Measurements from ENCODE around the gene OTUD7B.
A peak's percentile ranks its signal among the peaks of the same experiment; 100 is the strongest.
"Not testable (repeated sequence)": the region's sequence is repeated elsewhere in the genome, so short reads cannot be mapped to it uniquely, and the experiment has no call there.

Gene OTUD7B

DNA sequence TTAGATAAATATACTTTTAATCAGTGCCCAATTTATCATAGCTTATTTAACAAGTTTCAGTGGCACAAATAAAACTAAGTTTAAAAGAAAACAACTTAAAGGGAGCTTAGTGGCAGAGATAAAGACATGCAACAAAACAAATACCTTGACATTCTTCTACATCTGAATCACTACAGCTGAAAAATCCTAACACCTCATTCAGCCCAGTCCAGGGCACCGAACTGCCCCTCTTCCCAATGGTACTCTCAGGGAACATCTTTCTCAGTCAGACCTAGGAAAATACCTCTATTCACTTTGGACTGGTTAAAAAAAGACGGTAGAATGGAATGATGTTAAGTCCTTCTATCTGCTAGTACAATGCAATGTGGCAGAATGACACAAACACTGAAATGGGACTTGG lies 8.3 kb downstream of the OTUD7B start:
- DNase-seq, result no peak

DNA sequence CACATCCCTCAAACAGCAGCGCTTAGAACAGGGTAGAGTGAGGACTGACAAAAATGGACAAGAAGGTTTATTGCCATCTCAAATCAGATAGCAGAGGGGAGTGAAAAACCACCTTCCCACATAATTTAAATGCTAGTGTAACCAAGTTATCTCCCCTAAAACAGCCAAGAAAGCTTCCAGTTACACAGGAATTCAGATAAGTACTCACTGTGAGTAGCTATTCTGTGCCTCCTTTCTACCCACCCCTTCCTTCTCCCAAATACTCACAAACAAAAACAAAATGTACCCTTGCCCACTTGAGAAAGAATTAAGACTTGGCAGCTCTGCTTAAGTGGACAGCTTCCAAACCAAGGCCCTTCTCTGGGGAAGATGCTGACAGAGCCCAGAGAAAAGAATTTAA lies 9.1 kb downstream of the OTUD7B start:
- DNase-seq, result no peak

GRCh38 chr1:149997585-149998262 lies 12.8 kb downstream of the OTUD7B start:
- no peak for DNase-seq

GRCh38 chr1:149995927-149996326 lies 14.6 kb downstream of the OTUD7B start:
- DNase-seq, result no peak

- no peak for DNase-seq
Observed at GRCh38 chr1:149993764-149994163, 16.8 kb downstream of the OTUD7B start.

DNA sequence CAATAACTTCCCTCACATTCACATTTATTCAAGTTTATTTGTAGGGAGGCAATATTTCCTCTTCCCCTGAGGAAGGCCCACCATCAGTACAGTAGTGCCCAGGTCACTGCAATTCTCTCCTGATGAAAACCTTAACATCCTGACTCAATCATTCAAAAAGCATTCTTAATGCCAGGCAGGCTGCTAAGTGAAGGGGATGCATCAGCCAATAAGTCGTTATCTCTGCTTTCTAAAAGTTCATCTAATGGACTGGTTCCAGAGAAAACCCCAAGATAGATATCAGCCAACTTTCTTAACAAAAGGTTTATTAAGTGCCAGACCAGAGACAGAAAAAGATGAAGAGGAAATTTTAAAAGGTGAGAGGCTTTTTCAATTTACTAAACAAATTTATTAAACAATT lies 17.3 kb downstream of the OTUD7B start:
- DNase-seq, result no peak

- no peak for DNase-seq
Observed at GRCh38 chr1:149987297-149987595, 23.3 kb downstream of the OTUD7B start.

DNA sequence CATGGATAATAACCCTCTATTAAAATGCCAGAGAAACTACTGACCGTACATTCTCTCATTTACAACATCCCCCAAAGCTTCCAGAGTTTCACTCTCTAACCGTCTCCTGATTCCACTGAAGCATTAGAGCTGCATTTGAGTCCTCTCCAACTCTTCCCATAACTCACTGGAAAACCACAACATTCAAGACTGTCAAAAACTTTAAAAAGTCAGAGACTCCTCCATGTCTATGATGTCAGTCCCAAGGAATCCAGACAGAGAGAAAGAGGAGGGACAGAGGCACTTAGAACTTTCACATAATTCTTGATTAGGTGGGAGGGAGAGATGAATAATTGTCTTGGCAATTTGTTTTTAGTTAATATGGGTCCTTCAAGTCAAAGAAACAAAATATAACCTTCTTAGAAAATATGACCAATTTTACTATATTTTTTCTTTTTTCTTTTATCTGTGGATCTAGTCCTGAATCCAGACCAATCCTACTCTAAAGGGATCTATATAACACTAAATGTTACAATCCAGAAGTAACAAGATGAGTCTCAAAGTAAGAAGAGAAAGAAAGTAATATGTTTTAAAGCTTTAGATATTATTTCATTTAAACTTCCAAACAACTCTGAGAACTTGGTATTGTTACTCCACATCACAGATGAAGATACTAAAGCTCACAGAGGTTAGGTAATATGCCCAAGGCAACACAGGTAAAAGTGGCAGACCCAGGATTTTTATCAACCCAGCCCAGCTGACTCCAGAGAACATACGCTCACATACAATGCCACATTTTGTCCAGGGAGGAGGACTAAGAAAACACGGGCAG lies 23.8 kb downstream of the OTUD7B start:
- DNase-seq, result no peak

GRCh38 chr1:149979972-149980540 lies 30.5 kb downstream of the OTUD7B start:
- DNase-seq, result no peak

- no peak for DNase-seq
Observed at GRCh38 chr1:149979245-149979971, 31.1 kb downstream of the OTUD7B start.

DNA sequence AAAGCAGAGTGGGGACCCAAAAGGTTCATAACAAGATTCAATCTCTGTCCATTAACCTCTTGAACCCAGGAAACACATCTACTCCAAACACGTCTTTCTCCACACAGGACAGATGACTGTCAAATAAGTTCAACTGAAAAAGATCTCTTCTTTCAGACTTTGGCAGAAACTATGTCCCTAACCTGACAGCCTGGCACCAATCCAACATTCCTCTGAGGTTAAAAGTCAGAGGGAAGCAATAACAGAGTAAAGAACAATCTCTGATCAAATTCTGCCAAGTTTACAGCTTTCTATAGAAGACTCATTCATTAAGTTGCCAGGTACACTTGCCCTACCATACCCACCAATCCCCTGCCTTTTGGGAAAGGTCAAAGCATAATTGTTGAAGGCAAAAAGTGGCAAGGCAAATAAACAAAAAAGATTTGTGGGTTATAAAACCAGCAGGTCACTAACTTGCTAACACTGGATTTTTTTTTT lies 31.9 kb downstream of the OTUD7B start:
- no peak for DNase-seq

- peak; percentile 7 for DNase-seq
Observed at GRCh38 chr1:149977345-149977744, 33.2 kb downstream of the OTUD7B start.

GRCh38 chr1:149972547-149972946 lies 38.0 kb downstream of the OTUD7B start:
- DNase-seq, result no peak

- DNase-seq, result no peak
Observed at GRCh38 chr1:149967646-149968045, 42.9 kb downstream of the OTUD7B start.

GRCh38 chr1:149967041-149967440 lies 43.5 kb downstream of the OTUD7B start:
- DNase-seq, result no peak

DNA sequence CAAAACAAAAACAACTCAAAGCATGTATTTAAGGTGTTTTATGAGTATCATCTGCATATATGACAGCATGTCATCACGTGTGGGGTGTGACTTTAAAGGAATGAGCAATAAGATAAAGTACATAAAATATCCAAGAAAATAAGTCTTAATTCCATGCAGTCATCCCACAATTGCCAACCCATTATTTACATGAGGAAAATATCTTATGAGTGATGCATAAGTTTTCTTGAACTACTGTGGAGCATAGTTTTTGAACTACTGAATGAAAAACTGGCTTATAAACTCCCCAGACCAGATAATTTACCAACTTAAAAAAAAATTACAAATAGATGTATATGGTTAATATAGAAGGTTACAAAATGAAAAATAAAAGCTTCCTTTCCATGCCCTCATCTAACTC lies 44.1 kb downstream of the OTUD7B start:
- DNase-seq, result no peak

DNA sequence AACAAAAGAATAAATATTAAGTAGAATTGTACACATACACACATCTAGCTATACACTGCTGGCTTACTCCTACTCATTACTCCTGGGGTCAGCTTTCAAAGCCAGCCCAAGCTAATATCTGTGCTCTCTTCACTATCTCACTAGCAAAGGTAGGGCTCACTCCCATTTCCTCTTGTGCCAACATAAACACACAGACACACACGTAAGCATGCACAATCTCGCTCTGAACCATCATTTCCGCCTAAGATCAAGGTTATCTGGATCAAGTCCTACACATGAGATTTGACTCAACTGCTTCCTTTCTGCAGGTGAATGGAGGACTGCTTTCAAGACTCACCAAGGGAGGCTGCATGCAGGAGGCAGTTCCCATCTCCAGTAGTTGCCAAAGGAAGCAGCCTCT lies 45.1 kb downstream of the OTUD7B start:
- no peak for DNase-seq

- no peak for DNase-seq
Observed at GRCh38 chr1:149963358-149963757, 47.2 kb downstream of the OTUD7B start.

DNA sequence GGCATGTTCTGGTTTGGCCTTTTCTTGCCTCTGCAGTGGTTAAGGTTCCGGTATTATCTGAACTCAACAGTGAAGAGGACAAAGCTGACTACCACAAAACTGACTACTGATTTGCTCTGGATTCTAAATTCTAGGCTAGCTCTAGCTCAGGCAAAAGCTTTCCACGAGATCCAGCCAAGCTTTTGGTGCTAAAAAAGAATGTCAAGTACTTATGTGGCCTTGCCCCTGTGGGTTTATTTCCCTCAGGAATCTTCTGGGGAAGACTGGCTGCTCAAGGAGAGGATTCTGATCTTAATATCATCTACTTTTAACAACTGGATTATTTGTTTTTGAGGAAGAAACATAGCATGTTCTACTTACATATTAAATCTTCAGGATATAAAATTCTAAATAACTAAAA lies 47.8 kb downstream of the OTUD7B start:
- DNase-seq, result no peak

DNA sequence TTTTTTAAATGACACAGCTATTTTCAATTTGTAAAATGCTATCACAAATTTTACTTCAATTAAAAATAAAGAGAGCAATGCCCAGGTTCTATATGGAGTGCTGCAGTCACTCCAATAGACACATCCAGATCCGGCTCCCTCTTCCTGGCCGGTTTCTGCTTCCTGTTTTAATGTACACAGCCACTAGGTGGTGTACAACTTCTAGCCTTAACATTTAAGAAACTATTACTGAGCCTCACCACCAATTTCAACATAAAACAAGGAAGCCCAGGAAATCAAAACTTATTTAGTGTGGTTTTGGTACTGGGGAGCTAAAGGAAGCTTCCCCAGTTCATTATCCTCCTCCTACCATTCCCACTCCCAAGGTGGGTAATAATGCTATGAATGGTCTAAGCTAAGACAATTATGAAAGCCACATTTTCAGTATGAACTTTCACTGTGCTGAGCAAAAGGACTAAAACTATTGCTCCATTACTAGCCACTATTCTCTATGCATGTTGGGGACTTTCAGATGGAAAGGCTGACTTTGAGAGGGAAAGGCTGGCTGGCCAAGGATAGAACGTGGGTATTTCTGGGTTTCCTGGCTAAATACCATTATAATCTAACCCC lies 48.4 kb downstream of the OTUD7B start:
- peak; percentile 35 for DNase-seq

DNA sequence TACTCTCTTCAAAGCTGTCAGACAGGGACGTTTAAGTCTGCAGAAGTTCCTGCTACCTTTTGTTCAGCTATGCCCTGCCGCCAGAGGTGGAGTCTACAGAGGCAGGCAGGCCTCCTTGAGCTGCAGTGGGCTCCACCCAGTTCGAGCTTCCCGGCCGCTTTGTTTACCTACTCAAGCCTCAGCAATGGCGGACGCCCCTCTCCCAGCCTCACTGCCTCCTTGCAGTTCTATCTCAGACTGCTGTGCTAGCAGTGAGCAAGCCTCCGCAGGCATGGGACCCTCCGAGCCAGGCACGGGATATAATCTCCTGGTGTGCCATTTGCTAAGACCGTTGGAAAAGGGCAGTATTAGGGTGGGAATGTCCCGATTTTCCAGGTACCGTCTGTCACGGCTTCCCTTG lies 53.0 kb downstream of the OTUD7B start:
- not testable (repeated sequence) for DNase-seq

DNA sequence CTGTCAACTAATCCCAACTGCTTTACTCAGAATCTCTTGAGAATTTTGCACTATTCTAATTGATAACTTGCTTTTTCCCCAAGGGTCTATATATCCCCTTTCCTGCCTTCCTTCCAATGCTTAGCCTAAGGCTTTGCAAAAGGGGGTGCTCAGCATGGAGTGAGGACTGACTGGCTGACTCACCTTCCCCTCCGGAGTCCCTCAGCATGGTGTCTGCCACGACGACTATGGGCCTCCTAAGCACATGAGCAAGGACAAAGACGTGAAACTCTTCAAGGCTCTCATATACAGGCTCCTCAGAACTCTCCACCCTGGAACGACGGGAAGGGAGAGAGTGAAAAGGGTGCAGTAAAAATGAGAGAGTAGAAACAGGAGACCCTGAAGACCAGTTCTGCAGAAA lies 60.6 kb downstream of the OTUD7B start:
- no peak for DNase-seq

DNA sequence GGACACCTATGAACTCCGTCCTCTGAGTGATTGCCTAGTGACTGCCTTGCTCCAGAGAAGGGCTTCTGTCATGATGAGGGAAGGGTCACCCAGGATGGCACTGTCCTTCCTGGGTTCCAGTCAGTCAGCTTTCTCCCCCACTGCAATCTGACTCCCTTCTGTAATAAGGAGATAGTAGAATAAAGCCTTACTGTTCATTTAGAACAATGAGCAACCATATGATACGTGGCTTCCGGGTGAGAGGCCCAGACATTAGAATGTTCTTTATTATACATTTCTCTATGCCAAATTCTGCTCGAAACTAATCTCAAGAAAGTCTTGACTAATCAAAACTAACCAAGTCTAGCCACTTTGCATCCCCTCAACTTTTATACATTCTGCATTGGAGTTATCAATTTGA lies 65.3 kb downstream of the OTUD7B start:
- no peak for DNase-seq

All from DMS79 (cell line).